H1 (cell line): ENCODE measurements around the gene CDC25C. TPM values are rescaled to one million over a fixed set of nuclear protein-coding genes. Genes with fewer than 3 reads are reported as not detected.

Source experiments
- CTCF ChIA-PET: fragments of 300-600 bp; sonication (Branson Sonifier 250); formaldehyde crosslinking; loops from one replicate; lab custom pipeline; 2021; ENCODE audit not compliant: partially characterized antibody; lab: Charles Lee
- POLR2A ChIA-PET: fragments of 300-600 bp; sonication (Branson Sonifier 250); formaldehyde crosslinking; loops from one replicate; lab custom pipeline; 2021; ENCODE audit warnings: inconsistent platforms; ENCODE audit not compliant: partially characterized antibody; lab: Charles Lee
- DNase-seq, 2 experiments: peaks; one replicate each; pipeline versions ENCODE4 v3.0.0 to v3.0.0-alpha.2; 2010 to 2022; ENCODE audit warnings: low spot score in 2 of 2, low read depth in 1 of 2, mixed read lengths in 1 of 2
- FAIRE-seq: peaks from 2 replicates; lab custom pipeline; 2011; peaks lifted over from hg19 to GRCh38; lab: Jason Lieb, UNC
- H2AFZ ChIP-seq: 2 replicates; pipeline ENCODE4 v1.8.1; 2012; ENCODE audit warnings: low read length, inconsistent platforms
- H2AK5ac ChIP-seq: 2 replicates; pipeline ENCODE4 v1.6.1; 2013; ENCODE audit warnings: low read depth, low read length
- H2BK120ac ChIP-seq: replicated peaks from 2 replicates; pipeline ENCODE3; 2013; ENCODE audit warnings: low read depth, low read length, inconsistent platforms
- H2BK12ac ChIP-seq: 2 replicates; pipeline ENCODE4 v1.6.1; 2013; ENCODE audit warnings: low read depth, low read length
- H2BK15ac ChIP-seq: 2 replicates; pipeline ENCODE4 v1.6.1; 2013; ENCODE audit warnings: low read length
- H2BK20ac ChIP-seq: 2 replicates; pipeline ENCODE4 v1.6.1; 2013; ENCODE audit warnings: low read length
- H2BK5ac ChIP-seq: 2 replicates; pipeline ENCODE4 v1.6.1; 2013; ENCODE audit warnings: low read depth, low read length
- H3K14ac ChIP-seq: 2 replicates; pipeline ENCODE4 v1.6.1; 2013; ENCODE audit warnings: inconsistent platforms; ENCODE audit not compliant: insufficient read length
- H3K18ac ChIP-seq: 2 replicates; pipeline ENCODE4 v1.6.1; 2013; ENCODE audit warnings: low read length; ENCODE audit errors: extremely low read depth
- H3K23ac ChIP-seq: 2 replicates; pipeline ENCODE4 v1.6.1; 2013; ENCODE audit warnings: inconsistent platforms; ENCODE audit not compliant: insufficient read length
- H3K23me2 ChIP-seq: 2 replicates; pipeline ENCODE4 v1.6.1; 2013; ENCODE audit warnings: low read depth, low read length
- H3K27ac ChIP-seq: 2 replicates; pipeline ENCODE4 v1.6.1; 2011; ENCODE audit warnings: low read depth, low read length, inconsistent platforms
- H3K27me3 ChIP-seq, 4 experiments: replicated peaks in 1 of 4; 1 replicate in 1 of 4; 2 replicates in 3 of 4; pipeline versions ENCODE4 v1.6.1 to v1.8.1; 2011 to 2013; ENCODE audit warnings: low read length in 3 of 4, mild to moderate bottlenecking in 3 of 4, inconsistent platforms in 2 of 4, mixed read lengths in 2 of 4, moderate library complexity in 1 of 4; ENCODE audit not compliant: control insufficient read depth in 3 of 4, insufficient read depth in 3 of 4; ENCODE audit errors: extremely low read depth in 1 of 4
- H3K36me3 ChIP-seq, 4 experiments: 2 replicates each; pipeline versions ENCODE4 v1.6.1 to v1.8.1; 2011 to 2013; ENCODE audit warnings: mild to moderate bottlenecking in 4 of 4, low read length in 3 of 4, moderate library complexity in 2 of 4, control low read depth in 1 of 4, inconsistent platforms in 1 of 4; ENCODE audit not compliant: insufficient read depth in 4 of 4, control insufficient read depth in 2 of 4
- H3K4ac ChIP-seq: replicated peaks from 2 replicates; pipeline ENCODE3; 2013; ENCODE audit warnings: low read length, low read depth, mixed read lengths, inconsistent platforms; ENCODE audit not compliant: insufficient read length
- H3K4me1 ChIP-seq, 4 experiments: replicated peaks in 1 of 4; 1 replicate in 1 of 4; 2 replicates in 3 of 4; pipeline versions ENCODE4 v1.6.1 to v1.8.1; 2011 to 2013; ENCODE audit warnings: low read length in 3 of 4, inconsistent platforms in 2 of 4, mixed read lengths in 1 of 4; ENCODE audit not compliant: insufficient read depth in 4 of 4, control insufficient read depth in 3 of 4
- H3K4me2 ChIP-seq, 2 experiments: 2 replicates each; pipeline versions ENCODE4 v1.6.1 to v1.8.1; 2011 to 2013; ENCODE audit warnings: low read depth in 2 of 2, low read length in 2 of 2, control low read depth in 1 of 2, inconsistent platforms in 1 of 2, mild to moderate bottlenecking in 1 of 2; ENCODE audit not compliant: insufficient read depth in 1 of 2
- H3K4me3 ChIP-seq, 4 experiments: fragments of 200-600, 300-600 bp in 1 of 4; sonication (generic), shearing (Covaris generic), sonication (Bioruptor Twin) in 1 of 4; 2 replicates each; pipeline versions ENCODE4 v1.5.1 to v1.8.1; 2011 to 2016; ENCODE audit warnings: low read length in 4 of 4, low read depth in 3 of 4, control low read depth in 2 of 4, inconsistent platforms in 2 of 4, mild to moderate bottlenecking in 2 of 4, mixed read lengths in 1 of 4, moderate library complexity in 1 of 4; ENCODE audit not compliant: insufficient read depth in 2 of 4; ENCODE audit errors: extremely low read depth in 1 of 4
- H3K56ac ChIP-seq: replicated peaks from 2 replicates; pipeline ENCODE3; 2013; ENCODE audit warnings: low read depth, mild to moderate bottlenecking, mixed read lengths, low read length, inconsistent platforms; ENCODE audit not compliant: insufficient read length
- H3K79me1 ChIP-seq: 2 replicates; pipeline ENCODE4 v1.6.1; 2013; ENCODE audit warnings: low read depth, low read length, control low read depth
- H3K79me2 ChIP-seq, 2 experiments: 2 replicates each; pipeline versions ENCODE4 v1.6.1 to v1.8.1; 2012 to 2013; ENCODE audit warnings: low read length in 2 of 2, mild to moderate bottlenecking in 2 of 2, inconsistent platforms in 1 of 2; ENCODE audit not compliant: insufficient read depth in 2 of 2, control insufficient read depth in 1 of 2
- H3K9ac ChIP-seq, 4 experiments: replicated peaks in 1 of 4; 1 replicate in 1 of 4; 2 replicates in 3 of 4; pipeline versions ENCODE4 v1.6.1 to v1.8.1; 2011 to 2013; ENCODE audit warnings: low read depth in 3 of 4, low read length in 3 of 4, control low read depth in 2 of 4, mild to moderate bottlenecking in 2 of 4, moderate library complexity in 2 of 4, inconsistent platforms in 1 of 4; ENCODE audit errors: extremely low read depth in 1 of 4
- H3K9me3 ChIP-seq, 2 experiments: 2 replicates each; pipeline versions ENCODE4 v1.6.1 to v1.8.1; 2012 to 2013; ENCODE audit warnings: mild to moderate bottlenecking in 2 of 2, moderate library complexity in 2 of 2, control low read depth in 1 of 2, inconsistent platforms in 1 of 2, low read depth in 1 of 2, low read length in 1 of 2, mixed read lengths in 1 of 2; ENCODE audit not compliant: insufficient read depth in 2 of 2
- H4K20me1 ChIP-seq, 2 experiments: replicated peaks in 1 of 2; 2 replicates each; pipeline versions ENCODE3 to v1.8.1; 2011 to 2013; ENCODE audit warnings: inconsistent platforms in 2 of 2, low read length in 2 of 2, mild to moderate bottlenecking in 1 of 2; ENCODE audit not compliant: insufficient read depth in 2 of 2, control insufficient read depth in 1 of 2
- H4K5ac ChIP-seq: 2 replicates; pipeline ENCODE4 v1.6.1; 2013; ENCODE audit warnings: low read length, low read depth, mixed read lengths, inconsistent platforms; ENCODE audit not compliant: insufficient read length
- H4K8ac ChIP-seq: 2 replicates; pipeline ENCODE4 v1.8.0; 2013; ENCODE audit warnings: mild to moderate bottlenecking, moderate library complexity, low read length, inconsistent platforms; ENCODE audit not compliant: insufficient read depth; ENCODE audit errors: extremely low read depth
- H4K91ac ChIP-seq: replicated peaks from 2 replicates; pipeline ENCODE3; 2013; ENCODE audit warnings: low read length, mixed read lengths, inconsistent platforms; ENCODE audit not compliant: insufficient read length
- BRCA1 ChIP-seq: IDR thresholded peaks from 2 replicates; pipeline ENCODE4 v1.6.1; 2012; ENCODE audit warnings: low read depth, low read length, improper control_type of control experiment
- E2F6 ChIP-seq: IDR thresholded peaks from 2 replicates; pipeline ENCODE4 v1.6.1; 2012; ENCODE audit warnings: inconsistent platforms
- GABPA ChIP-seq: IDR thresholded peaks from 2 replicates; pipeline ENCODE4 v1.6.1; 2011; ENCODE audit warnings: mild to moderate bottlenecking, low read length, moderate library complexity, borderline replicate concordance; ENCODE audit not compliant: insufficient read depth
- HDAC2 ChIP-seq, 2 experiments: fragments of 300-600 bp in 1 of 2; sonication (generic) in 1 of 2; IDR thresholded peaks; 2 replicates each; pipeline ENCODE4 v1.6.1; 2011 to 2012; ENCODE audit warnings: low read depth in 2 of 2, low read length in 2 of 2, mild to moderate bottlenecking in 2 of 2, moderate library complexity in 2 of 2, borderline replicate concordance in 1 of 2, inconsistent platforms in 1 of 2
- KDM1A ChIP-seq: fragments of 200-600, 300-600 bp; sonication (generic); IDR thresholded peaks from 2 replicates; pipeline ENCODE4 v1.7.1; 2016; ENCODE audit warnings: mild to moderate bottlenecking, low read length, borderline replicate concordance
- YY1 ChIP-seq: IDR thresholded peaks from 2 replicates; pipeline ENCODE4 v1.6.1; 2011; ENCODE audit warnings: low read depth, mild to moderate bottlenecking, low read length
- WGBS, 2 experiments: shearing (Covaris generic) in 1 of 2; methylation state at CpG; one replicate each; pipeline versions ENCODE4 v1.1.6 to v1.1.7; 2013 to 2015; ENCODE audit warnings: low lambda C conversion rate in 2 of 2, mixed read lengths in 2 of 2, inconsistent platforms in 1 of 2, low coverage in 1 of 2, missing lambda C conversion rate in 1 of 2; ENCODE audit not compliant: insufficient replicate concordance in 2 of 2, insufficient coverage in 1 of 2, insufficient read length in 1 of 2; ENCODE audit errors: extremely low coverage in 1 of 2, missing lambda C conversion rate in 1 of 2; 5-methylcytosine and 5-hydroxymethylcytosine counted together
- polyA plus RNA-seq, 7 experiments: library from polyadenylated mRNA; depleted of rRNA in 3 of 7; stranded (reverse) in 5 of 7; unstranded in 2 of 7; fragments of >200 nt in 5 of 7; fragments of 200-250 nt in 2 of 7; gene quantifications; 1 replicate in 5 of 7; 2 replicates in 1 of 7; 4 replicates in 1 of 7; pipeline versions ENCODE4 v1.2.1 to v1.2.3, GENCODE V29; 2011 to 2013; ENCODE audit warnings: missing spikeins in 2 of 7, mixed read lengths in 2 of 7
- total RNA-seq: library from RNA; stranded (reverse); fragmentation: NEBNext Ultra II Directional; extraction: Animal tissue kit (Norgen Biotek cat#: 25700); gene quantifications from 2 replicates; pipeline ENCODE4 v1.2.1, GENCODE V29; 2021

The CDC25C gene
- total and polyA plus RNA-seq, 2 of the 8 experiments (the other 6 are each of a cell fraction or from before 2014, with no cell fraction given), result 18.4 to 20.8 TPM

DNA sequence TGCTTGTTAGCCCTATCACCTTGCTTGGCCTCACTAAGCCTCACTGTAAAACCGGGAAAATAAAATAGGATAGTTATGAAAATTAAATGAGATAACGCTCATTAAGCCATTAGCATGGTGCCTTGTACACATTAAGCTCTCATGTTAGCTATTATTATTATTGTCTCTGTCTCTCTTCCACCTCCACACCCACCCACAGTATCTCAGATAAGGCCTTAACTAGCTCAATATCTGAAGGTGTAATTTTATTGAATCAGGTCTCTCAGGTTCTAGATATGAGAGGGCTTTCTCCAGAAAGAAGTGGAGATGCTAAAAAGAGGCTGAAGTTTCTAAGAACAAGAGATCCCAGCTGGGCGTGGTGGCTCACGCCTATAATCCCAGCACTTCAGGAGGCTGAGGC lies 84.8 kb downstream of the CDC25C start:
- POLR2A ChIA-PET, result interaction anchor here (0.9 to 2.4 kb wide), 5 partner anchors 12 to 91 kb away, joined by 3 to 7 read pairs (median 5); partner anchors contain the start of genes CDC23 and FAM53C
- Histone ChIP-seq H3K9me3 (no peaks in the 10 kb centered on the region), H2AFZ (no peak overlapping the region), H2BK120ac (no peak overlapping the region), H3K56ac (no peak overlapping the region), H3K18ac (no peak overlapping the region), H3K14ac (no peak overlapping the region), H4K8ac (no peak overlapping the region), H3K23ac (no peak overlapping the region), H3K27ac (no peak overlapping the region), H3K9ac (no peak overlapping the region), H2BK12ac (no peak overlapping the region), H4K5ac (no peak overlapping the region), H3K4me2 (no peak overlapping the region), H3K79me1 (no peaks in the 10 kb centered on the region), H2BK15ac (no peak overlapping the region), H3K23me2 (peaks cover 5% of the 10 kb centered on the region), H3K4me3 (no peak overlapping the region), H2AK5ac (no peak overlapping the region), H3K27me3 (peaks cover 2 to 12% (median 10%) of the 10 kb centered on the region in 4 experiments; a peak in 6 of 7 replicates), H3K36me3 (no peaks in the 10 kb centered on the region), H4K20me1 (no peaks in the 10 kb centered on the region), H2BK5ac (no peak overlapping the region), H4K91ac (no peak overlapping the region), H2BK20ac (no peak overlapping the region), H3K4me1 (peaks cover 0 to 4% (median 3%) of the 10 kb centered on the region in 4 experiments; a peak in 4 of 7 replicates), H3K4ac (no peak overlapping the region), H3K79me2 (no peaks in the 10 kb centered on the region)
- no peak for DNase-seq
- CTCF ChIA-PET, result interaction anchor here (1.1 to 1.7 kb wide), 2 partner anchors 23 to 31 kb away, joined by 3 to 10 read pairs; no protein-coding TSS in a partner anchor
- no peak for TF ChIP-seq GABPA
- no peak for TF ChIP-seq BRCA1
- TF ChIP-seq HDAC2 (IDR thresholded peaks at IDR 0.05; ENCODE audit: borderline replicate concordance in 1 of 2, low read depth in 2 of 2, low read length in 2 of 2), result no peak
- no peak for TF ChIP-seq E2F6
- no peak for TF ChIP-seq YY1
- TF ChIP-seq KDM1A, result no peak
- WGBS, 2 experiments, result 97% methylated on average over 4 of the region's 4 CpGs; no CpG with 5 or more reads in 1 of the 2 experiments
- FAIRE-seq, result no peak
